Neural crest cell (in vitro differentiated cells): ENCODE data around the gene TTLL11. TPM values are rescaled to one million over a fixed set of nuclear protein-coding genes. Genes with fewer than 3 reads are reported as not detected.

Source experiments
- DNase-seq: peaks from one replicate; pipeline ENCODE4 v3.0.0; 2021; ENCODE audit warnings: low read depth, mixed read lengths, low spot score
- H3K27ac Mint-ChIP-seq: one replicate; pipeline ENCODE4 v1.8.0; 2021; ENCODE audit warnings: mild to moderate bottlenecking, mixed read lengths; ENCODE audit not compliant: unreplicated experiment
- H3K27me3 Mint-ChIP-seq: 2 replicates; pipeline ENCODE4 v1.8.0; 2021; ENCODE audit warnings: low read depth, mild to moderate bottlenecking, mixed read lengths
- H3K36me3 Mint-ChIP-seq: 2 replicates; pipeline ENCODE4 v1.8.0; 2021; ENCODE audit warnings: low read depth, mild to moderate bottlenecking, mixed read lengths
- H3K4me1 Mint-ChIP-seq: 2 replicates; pipeline ENCODE4 v1.8.0; 2021; ENCODE audit warnings: mixed read lengths
- H3K4me3 Mint-ChIP-seq: one replicate; pipeline ENCODE4 v1.8.0; 2021; ENCODE audit warnings: mild to moderate bottlenecking, mixed read lengths
- H3K9me3 Mint-ChIP-seq: 2 replicates; pipeline ENCODE4 v1.8.0; 2021; ENCODE audit warnings: mixed read lengths
- total RNA-seq: library from RNA; stranded (reverse); gene quantifications from 2 replicates; pipeline ENCODE4 v1.2.1, GENCODE V29; 2021
- TF ChIP-seq, protein P1 (sequence below): fragments of 200-600 bp; sonication (generic); conservative IDR thresholded peaks from 2 replicates; pipeline ENCODE4 v1.5.0; 2021; ENCODE audit warnings: antibody characterized with exemption, mild to moderate bottlenecking

Gene TTLL11
- total RNA-seq, 1 donor from 2014 or later, result 9.1 TPM

- no peak overlapping the region for H3K27ac Mint-ChIP-seq
- no peaks in the 10 kb centered on the region for H3K9me3 Mint-ChIP-seq
- peaks cover 9% of the 10 kb centered on the region for H3K4me1 Mint-ChIP-seq
- DNase-seq, result no peak
- H3K27me3 Mint-ChIP-seq, result no peaks in the 10 kb centered on the region
- no peak overlapping the region for H3K4me3 Mint-ChIP-seq
- TF ChIP-seq, protein P1, sequence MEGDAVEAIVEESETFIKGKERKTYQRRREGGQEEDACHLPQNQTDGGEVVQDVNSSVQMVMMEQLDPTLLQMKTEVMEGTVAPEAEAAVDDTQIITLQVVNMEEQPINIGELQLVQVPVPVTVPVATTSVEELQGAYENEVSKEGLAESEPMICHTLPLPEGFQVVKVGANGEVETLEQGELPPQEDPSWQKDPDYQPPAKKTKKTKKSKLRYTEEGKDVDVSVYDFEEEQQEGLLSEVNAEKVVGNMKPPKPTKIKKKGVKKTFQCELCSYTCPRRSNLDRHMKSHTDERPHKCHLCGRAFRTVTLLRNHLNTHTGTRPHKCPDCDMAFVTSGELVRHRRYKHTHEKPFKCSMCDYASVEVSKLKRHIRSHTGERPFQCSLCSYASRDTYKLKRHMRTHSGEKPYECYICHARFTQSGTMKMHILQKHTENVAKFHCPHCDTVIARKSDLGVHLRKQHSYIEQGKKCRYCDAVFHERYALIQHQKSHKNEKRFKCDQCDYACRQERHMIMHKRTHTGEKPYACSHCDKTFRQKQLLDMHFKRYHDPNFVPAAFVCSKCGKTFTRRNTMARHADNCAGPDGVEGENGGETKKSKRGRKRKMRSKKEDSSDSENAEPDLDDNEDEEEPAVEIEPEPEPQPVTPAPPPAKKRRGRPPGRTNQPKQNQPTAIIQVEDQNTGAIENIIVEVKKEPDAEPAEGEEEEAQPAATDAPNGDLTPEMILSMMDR, result no peak
- H3K36me3 Mint-ChIP-seq, result no peaks in the 10 kb centered on the region
These were observed 61.3 kb downstream of the TTLL11 start for GRCh38 chr9:122031776-122032175.

- no peaks in the 10 kb centered on the region for H3K27me3 Mint-ChIP-seq
- TF ChIP-seq, protein P1, result no peak
- no peaks in the 10 kb centered on the region for H3K36me3 Mint-ChIP-seq
These were observed 62.0 kb downstream of the TTLL11 start for GRCh38 chr9:122031157-122031556.

DNA sequence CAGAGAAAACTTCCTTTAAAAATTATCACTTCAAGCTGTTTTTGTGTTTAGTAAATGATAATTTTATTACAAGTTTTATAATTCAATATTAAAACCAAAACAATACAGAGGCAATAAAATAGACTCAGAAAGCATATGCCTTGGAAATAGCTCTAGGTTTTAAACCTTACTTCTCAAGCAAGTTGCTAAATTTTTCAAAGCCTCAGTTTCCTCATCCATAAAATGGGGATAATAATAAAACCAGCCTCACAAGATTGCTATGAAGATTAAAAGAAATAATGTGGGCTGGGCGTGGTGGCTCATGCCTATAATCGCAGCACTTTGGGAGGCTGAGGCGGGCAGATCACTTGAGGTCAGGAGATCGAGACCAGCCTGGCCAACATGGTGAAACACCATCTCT, 62.8 kb downstream of the TTLL11 start:
- H3K27me3 Mint-ChIP-seq, result no peaks in the 10 kb centered on the region
- TF ChIP-seq, protein P1, result no peak

More at GRCh38 chr9:122031157-122031556, 62.0 kb downstream of the TTLL11 start:
- H3K4me3 Mint-ChIP-seq, result no peak overlapping the region
- peaks cover 7% of the 10 kb centered on the region for H3K4me1 Mint-ChIP-seq
- peak overlapping the region; percentile 58 for H3K27ac Mint-ChIP-seq
- H3K9me3 Mint-ChIP-seq, result no peaks in the 10 kb centered on the region
- DNase-seq, result no peak

GRCh38 chr9:122029898-122030297, 63.2 kb downstream of the TTLL11 start:
- Mint-ChIP-seq H3K27ac (no peak overlapping the region), H3K4me1 (peaks cover 7% of the 10 kb centered on the region), H3K36me3 (peaks cover 2% of the 10 kb centered on the region), H3K27me3 (no peaks in the 10 kb centered on the region), H3K4me3 (no peak overlapping the region), H3K9me3 (no peaks in the 10 kb centered on the region)
- no peak for DNase-seq
- TF ChIP-seq, protein P1, result no peak

More for the DNA sequence above, 62.8 kb downstream of the TTLL11 start:
- Mint-ChIP-seq H3K36me3 (peaks cover 2% of the 10 kb centered on the region), H3K27ac (no peak overlapping the region), H3K4me1 (peaks cover 7% of the 10 kb centered on the region), H3K9me3 (no peaks in the 10 kb centered on the region), H3K4me3 (no peak overlapping the region)
- no peak for DNase-seq

GRCh38 chr9:122028089-122028488, 65.0 kb downstream of the TTLL11 start:
- TF ChIP-seq, protein P1, result no peak
- Mint-ChIP-seq H3K4me1 (peaks cover 3% of the 10 kb centered on the region), H3K27ac (no peak overlapping the region), H3K36me3 (peaks cover 6% of the 10 kb centered on the region), H3K9me3 (peaks cover 5% of the 10 kb centered on the region), H3K4me3 (no peak overlapping the region), H3K27me3 (no peaks in the 10 kb centered on the region)
- DNase-seq, result no peak

- Mint-ChIP-seq H3K4me1 (peaks cover 9% of the 10 kb centered on the region), H3K9me3 (peaks cover 5% of the 10 kb centered on the region), H3K4me3 (no peak overlapping the region), H3K27me3 (no peaks in the 10 kb centered on the region), H3K27ac (no peak overlapping the region), H3K36me3 (peaks cover 4% of the 10 kb centered on the region)
- DNase-seq, result no peak
- TF ChIP-seq, protein P1, result no peak
These were observed 72.7 kb downstream of the TTLL11 start for GRCh38 chr9:122020398-122020797.
